H1 (cell line): ENCODE data around the gene TGFB1I1. TPM values are rescaled to one million over a fixed set of nuclear protein-coding genes. Genes with fewer than 3 reads are reported as not detected.

Source experiments
- CTCF ChIP-seq, 3 experiments: IDR thresholded peaks; 1 replicate in 2 of 3; 2 replicates in 1 of 3; pipeline versions ENCODE4 v1.5.1 to v1.6.1; 2011; ENCODE audit warnings: low read length in 3 of 3, mild to moderate bottlenecking in 3 of 3, inconsistent platforms in 2 of 3, low read depth in 1 of 3, moderate library complexity in 1 of 3; ENCODE audit not compliant: insufficient read depth in 1 of 3; ENCODE audit errors: control extremely low read depth in 1 of 3
- PHF8 ChIP-seq: fragments of 200-600 bp; sonication (generic); conservative IDR thresholded peaks from 2 replicates; pipeline ENCODE4 v1.7.1; 2012; ENCODE audit warnings: low read depth, mild to moderate bottlenecking, inconsistent platforms, low read length, moderate library complexity
- polyA plus RNA-seq, 7 experiments: library from polyadenylated mRNA; depleted of rRNA in 3 of 7; stranded (reverse) in 5 of 7; unstranded in 2 of 7; fragments of >200 nt in 5 of 7; fragments of 200-250 nt in 2 of 7; gene quantifications; 1 replicate in 5 of 7; 2 replicates in 1 of 7; 4 replicates in 1 of 7; pipeline versions ENCODE4 v1.2.1 to v1.2.3, GENCODE V29; 2011 to 2013; ENCODE audit warnings: missing spikeins in 2 of 7, mixed read lengths in 2 of 7
- total RNA-seq: library from RNA; stranded (reverse); fragmentation: NEBNext Ultra II Directional; extraction: Animal tissue kit (Norgen Biotek cat#: 25700); gene quantifications from 2 replicates; pipeline ENCODE4 v1.2.1, GENCODE V29; 2021

TGFB1I1 gene
- total and polyA plus RNA-seq, 2 of the 8 experiments (the other 6 are each of a cell fraction or from before 2014, with no cell fraction given) = 5.6 to 5.8 TPM

- TF ChIP-seq PHF8 (no peak), CTCF (IDR thresholded peaks at IDR 0.05; ENCODE audit: control extremely low read depth in 1 of 3, insufficient read depth in 1 of 3, low read depth in 1 of 3, low read length in 3 of 3) (no peak)
- TF ChIP-seq, all 59 proteins: peak for 0
These were observed 1.3 kb upstream of the TGFB1I1 start (continued) for GRCh38 chr16:31470615-31471014.
